GM19025 (cell line): ENCODE results near the gene PTPRN2.
"Not testable (repeated sequence)": the region's sequence is repeated elsewhere in the genome, so short reads cannot be mapped to it uniquely, and the experiment has no call there.

ENCODE experiments used
- ATAC-seq: cut with Tn5 transposase; IDR thresholded peaks from one replicate; pipeline ENCODE4 v1.9.1; 2021; ENCODE audit warnings: mild to moderate bottlenecking, low read depth, moderate library complexity; ENCODE audit not compliant: unreplicated experiment

The PTPRN2 gene

DNA sequence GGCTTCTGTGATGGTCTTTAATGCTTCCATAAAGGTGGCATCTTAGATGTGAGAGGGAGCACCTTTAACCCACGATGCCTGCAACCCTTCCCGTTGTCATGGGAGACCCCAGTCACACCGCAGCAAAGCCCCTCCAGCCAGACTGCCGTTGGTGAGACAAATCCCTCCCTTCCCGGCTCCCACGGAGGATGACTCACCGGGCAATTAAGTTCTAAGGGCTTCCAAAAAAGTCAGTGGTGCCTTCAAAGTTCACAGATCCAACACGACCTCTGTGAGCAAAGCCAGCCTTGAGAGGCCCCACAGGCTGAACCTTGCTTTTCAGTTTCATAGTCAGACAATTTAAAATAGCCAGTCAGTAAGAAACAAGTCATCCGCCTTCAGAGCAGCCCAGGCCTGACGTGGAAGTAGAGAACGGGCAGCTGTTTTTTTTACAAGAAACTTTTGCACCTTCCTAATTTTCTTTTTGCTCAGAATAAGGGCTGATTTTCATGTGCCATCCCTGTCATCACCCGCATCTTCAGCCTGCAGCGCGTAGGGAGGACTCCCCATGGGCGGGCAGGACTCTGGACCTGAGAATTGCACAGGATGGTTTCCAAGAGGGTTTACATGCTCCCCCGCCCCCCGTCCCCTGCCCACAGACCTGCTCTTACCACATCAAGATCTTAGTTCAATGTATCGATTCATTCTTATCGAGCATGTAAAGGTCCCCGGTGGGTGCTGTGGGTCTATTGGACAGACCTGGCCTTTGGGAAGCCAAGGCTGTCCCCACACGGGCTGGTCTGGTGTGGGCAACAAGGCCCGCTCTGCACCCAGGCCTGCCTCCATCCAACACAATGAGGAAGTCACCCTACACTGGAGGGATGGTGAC, 916.9 kb downstream of the PTPRN2 start:
- no peak for ATAC-seq

DNA sequence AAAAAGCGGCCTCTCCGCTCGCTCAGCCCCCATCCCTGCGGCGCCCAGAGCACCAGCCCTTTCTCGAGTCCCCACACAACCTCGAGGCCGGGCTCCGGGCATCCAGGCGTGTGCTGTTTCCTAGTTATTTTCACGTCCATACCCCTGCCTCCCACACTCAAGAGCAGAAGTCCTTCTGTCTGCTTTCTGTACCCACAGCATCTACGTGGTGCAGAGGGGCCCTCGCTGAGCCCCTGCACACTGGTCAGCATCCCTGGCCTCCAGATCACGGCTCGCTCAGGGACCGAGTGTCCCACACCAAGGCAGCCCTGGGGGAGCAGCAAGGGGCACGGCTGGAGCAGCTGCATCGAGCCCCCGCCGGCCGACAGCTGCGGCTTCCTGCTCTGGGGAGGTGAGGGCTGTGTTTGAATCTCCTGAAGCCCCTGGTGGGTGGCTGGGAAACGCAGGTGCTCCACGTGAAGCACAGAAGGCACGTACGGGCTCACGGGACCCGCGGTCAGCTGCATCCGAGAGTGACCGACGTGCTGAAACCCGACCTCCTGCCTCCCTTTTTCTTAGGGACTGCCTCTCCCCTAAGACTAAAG, 917.8 kb downstream of the PTPRN2 start:
- ATAC-seq = no peak

DNA sequence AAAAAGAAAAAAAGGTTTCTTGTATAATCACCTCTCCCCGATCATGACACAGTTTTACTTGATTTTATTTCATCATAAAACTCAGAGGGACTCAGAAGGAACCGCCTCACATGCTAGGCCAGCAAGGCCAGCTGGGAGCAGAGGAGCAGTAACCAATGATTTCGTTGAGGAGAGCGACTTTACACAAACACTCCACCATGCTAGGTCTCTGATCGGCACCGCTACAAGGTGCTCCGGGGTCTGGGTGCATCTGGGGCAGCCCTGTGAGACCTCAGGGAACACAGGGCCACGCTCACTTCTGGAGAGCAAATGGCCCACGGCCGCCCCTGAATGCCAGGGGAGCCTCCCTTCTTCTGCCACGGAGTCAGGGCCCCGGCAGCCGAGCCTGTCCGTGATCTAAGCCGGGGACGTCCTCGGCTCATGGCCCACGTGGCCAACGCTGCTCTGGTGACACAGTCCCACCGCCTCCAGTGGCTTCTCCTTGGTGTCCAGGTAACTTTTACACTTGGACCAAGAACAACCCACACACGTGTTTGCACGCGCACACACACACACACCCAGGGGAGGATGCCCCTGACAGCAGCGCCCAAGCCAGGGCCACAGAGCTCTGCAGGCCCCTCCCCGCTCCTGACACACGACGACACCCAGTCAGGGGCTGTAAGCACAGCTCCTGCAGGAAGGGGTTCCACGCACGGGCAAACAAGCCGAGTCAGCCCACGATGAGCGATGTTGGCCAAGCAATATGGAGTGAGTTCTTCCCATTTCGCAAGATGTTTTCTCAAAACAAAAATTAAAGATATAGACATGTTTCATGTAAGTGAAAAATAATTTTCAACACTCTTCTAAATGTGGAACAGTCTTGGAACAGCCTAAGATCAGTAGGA, 918.5 kb downstream of the PTPRN2 start:
- ATAC-seq = no peak

DNA sequence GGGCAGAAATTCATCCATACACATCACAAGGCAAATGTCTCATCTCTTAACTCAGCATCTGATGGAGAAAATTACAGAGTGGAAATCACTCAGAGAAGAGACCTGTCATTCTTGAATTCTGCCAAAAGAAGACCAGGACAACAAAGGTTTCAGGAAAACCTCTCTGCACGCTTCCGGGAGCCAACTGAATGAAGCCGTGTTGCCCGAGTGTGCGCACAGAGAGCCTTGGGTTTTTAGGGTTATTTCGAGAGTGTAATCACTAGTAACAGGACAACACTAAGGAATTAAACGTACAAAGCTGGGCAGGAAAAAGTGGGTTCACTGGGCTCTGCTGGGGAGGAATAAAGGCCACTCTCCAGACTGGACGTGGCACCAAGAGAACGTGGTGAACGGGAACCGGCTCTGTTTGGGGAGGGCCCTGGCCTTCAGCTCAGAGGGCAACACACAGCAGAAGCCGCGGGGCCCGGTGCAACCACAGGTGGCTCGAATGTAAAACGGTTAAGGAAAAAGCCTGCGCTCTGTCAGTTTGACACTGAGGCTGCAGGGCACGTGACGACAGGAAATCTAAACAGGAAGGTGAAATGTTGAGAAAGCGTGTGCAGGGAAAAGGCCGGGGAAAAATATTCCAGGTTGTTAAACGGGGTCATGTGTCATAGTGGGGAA, 919.3 kb downstream of the PTPRN2 start:
- ATAC-seq = no peak

DNA sequence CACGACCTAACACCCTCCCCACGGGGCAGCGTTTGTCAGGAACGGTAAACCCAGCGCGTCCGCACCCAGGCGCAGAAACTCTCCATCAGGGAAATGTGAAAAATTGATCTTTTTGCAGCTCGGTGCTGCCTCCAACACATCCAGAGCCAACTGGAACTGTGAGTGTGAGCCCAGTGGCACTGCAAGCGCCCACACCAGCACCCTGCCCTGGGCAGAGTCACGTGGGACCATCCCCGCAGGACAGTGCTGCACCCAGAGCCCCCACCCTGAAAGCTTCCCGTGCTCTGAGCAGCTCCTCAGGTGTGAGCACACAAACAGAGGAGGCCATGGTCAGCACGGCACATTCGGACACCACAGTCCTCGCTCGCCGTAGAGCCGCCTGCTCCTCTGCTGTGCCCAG, 919.9 kb downstream of the PTPRN2 start:
- ATAC-seq = no peak

DNA sequence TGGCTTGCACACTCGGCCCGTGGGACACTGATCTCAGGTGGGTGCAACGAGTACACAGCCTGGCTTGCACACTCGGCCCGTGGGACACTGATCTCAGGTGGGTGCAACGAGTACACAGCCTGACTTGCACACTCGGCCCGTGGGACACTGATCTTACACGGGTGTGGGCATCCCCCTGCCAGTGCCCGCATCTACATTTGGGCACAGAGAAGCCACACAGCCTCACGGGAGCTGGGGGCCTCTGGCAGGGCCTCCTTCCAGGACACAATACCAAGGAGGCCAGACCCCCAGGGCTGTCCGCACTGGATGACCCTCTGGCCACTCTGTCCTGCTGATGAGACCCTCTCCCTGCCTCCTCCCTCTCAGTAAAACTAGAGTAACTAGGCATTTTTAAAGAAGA, 920.4 kb downstream of the PTPRN2 start:
- ATAC-seq = no peak

DNA sequence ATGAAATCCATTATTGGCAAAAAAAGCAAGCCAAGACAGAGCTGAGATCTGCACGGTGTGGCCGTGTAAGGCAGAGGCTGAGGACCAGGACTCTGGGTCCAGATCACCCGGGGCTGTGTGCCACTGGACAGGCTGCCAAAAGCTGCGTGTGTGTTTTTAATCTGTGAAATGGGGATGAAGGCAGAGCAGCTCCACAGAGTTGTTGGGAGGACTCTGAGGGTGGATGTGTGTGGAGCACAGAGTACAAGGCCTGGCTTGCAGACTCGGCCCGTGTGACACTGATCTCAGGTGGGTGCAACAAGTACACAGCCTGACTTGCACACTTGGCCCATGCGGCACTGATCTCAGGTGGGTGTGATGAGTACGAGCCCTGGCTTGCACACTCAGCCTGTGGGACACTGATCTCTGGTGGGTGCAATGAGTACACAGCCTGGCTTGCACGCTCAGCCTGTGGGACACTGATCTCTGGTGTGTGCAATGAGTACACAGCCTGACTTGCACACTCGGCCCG, 921.0 kb downstream of the PTPRN2 start:
- no peak for ATAC-seq

DNA sequence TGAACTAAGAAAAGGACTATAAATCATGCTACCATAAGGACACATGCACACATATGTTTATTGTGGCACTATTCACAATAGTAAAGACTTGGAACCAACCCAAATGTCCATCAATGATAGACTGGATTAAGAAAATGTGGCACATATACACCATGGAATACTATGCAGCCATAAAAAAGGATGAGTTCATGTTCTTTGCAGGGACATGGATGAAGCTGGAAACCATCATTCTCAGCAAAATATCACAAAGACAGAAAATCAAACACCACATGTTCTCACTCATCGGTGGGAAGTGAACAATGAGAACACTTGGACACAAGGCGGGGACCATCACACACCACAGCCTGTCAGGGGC, 922.0 kb downstream of the PTPRN2 start:
- not testable (repeated sequence) for ATAC-seq

DNA sequence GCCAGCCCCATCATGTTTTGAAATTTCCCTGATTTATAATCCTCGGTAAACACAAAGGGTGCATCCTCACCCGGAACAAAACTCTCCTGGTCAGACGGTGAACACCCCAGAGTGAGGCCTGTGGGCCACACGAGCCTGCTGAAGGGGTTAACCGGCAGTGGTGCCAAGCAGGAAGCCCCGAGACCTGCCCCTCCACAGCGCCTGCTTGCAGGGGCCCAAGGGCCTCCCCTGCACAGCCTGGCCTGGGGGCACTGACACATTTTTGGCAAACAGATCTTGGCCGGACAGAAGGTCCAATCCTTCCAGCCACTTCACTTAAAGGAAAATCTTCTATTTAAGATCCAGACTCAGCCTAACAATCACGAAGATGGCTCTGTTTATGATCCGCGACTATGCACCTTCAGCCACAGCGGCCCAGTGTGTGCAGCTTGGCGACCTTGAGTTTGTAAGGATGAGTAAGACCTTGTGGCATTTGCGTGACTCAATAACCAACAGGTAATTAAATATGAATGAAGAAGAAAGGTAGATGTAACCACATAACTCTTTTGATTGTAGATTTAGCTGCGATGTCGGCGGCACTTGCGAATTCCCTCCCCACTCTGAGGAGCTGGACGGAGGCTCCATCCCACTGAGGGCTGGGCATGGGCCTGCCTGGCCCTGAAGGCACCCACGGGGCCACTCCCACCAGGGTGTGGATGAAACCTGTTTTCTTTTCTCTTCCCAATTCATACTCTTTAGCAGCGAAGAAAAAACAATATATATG, 922.6 kb downstream of the PTPRN2 start:
- ATAC-seq = no peak

DNA sequence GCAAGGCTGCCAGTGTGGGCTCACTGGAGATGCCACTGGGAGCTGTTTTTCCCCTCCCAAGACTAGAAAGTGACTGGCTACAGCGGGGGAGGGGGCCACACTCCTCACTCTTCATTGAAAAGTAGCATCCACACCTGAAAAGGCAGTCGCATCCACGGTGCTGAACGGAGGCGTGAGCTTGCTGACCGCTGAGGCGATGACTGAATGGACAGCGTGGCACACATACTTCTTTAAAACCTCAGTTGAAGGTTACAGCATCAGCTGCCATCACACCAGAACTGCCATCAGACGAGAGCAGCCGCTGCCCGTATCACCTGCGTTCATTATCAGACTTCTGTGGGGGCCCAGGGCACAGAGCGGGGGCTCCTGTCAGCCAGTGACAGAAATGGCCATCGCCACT, 923.6 kb downstream of the PTPRN2 start:
- ATAC-seq = no peak

DNA sequence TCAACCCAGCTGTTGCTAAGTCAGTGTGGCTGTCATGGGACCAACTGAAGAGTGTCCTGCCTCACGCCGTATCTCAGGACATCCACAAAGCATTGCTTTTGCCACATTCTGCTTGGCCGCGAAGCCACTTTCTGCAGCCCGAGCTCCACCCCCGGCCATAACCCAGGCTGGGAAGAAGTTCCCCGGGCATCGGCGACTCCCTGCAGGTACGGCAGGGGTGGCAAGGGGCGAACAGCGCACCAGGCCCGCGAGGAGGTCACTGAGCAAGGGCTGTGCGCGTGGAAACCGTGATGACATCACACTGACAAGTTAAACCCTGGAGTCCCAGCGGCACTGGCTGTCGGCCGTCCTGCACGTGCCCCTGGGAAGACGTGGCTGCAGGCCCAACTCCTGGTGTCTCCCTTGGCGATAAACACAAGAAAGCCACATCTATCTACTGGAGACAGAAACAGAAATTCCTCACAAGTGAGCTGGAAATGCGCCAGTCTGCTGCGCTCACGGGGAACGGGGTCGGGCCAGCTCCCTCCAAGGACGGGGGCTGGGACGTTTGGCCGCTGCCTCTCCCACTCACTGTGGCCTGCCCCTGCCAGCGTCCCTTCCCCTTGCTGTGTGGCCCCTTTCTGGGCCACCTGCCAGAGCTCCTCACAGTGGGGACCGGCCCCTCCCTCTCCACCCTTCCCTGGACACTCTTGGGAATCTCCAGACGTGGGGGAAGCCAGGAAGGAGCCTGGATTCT, 924.5 kb downstream of the PTPRN2 start:
- ATAC-seq = no peak

DNA sequence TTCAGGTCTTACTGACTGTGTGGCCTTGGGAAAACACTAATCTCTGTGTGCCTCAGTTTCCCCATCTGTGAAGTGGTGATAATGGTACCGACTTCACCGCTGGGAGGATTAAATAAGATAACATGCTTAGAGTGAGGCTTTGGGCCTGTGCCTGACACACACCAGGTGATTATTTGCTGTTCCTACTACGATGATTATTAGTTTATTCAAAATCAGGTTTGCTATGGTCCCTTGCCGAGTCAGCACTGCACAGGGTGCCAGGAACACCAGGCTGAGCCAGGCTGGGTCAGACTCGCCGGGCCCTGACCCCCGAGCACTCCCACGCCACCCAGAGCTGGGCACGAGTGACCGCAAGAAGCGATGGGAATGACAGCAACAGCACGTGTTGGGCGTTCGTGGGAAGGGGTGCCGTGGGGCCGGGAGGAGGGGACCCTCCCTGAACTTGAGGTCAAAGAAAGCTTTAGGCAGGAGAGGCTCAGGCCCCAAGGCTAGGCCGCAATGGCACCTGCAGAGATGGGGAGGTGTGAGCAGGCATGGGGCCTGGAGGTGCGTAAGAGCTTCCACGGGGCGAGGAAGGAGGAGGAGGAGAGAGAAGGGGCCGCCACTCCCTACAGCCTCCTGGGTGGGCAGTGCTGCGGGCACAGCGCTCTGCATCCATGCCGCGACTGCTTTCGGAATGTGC, 925.4 kb downstream of the PTPRN2 start:
- ATAC-seq = no peak

DNA sequence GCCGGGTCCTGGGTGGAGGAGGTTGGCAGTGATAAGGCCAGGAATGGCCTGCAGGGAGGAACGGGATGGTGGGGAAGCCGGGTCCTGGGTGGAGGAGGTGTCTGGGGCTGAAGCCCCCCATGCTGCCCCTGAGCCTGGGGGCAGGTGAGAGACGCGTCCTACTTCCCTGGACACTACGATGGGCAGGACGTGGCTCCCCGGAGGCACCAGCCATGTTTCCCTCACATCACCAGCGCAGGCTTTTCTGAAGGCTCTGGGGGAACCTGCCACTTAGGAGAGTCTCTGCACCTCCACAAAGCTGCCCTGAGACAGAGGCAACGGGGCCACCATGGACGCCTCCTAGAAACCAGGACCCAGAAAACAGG, 926.0 kb downstream of the PTPRN2 start:
- ATAC-seq = no peak

DNA sequence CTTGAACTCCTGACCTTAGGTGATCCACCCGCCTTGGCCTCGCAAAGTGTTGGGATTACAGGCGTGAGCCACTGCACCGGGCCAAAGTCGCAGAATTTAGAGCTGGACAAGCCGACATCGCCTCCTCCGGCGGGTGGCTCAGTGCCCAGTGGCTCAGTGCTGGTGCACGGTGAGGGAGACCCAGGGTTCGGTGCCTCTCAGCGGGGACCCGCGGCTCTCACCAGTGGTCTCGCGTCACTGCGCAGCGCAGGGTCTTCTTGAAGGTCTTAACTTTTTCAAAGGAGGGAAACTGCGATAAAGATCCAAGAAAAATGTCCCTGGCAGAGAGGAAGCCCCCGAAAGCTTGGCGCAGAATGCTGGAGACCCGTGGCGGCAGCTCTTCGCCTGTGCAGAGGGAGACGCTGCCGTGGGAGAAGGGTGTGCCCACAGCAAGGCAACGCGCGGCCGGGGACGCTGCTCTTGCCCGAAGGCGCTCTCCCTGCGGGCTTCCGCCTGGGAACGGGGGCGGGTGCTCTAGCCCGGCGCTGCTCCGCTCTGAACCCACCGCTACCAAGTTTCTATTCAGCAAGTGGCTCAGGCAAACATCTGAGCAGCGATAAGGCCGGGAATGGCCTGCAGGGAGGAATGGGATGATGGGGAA, 926.5 kb downstream of the PTPRN2 start:
- ATAC-seq = no peak

DNA sequence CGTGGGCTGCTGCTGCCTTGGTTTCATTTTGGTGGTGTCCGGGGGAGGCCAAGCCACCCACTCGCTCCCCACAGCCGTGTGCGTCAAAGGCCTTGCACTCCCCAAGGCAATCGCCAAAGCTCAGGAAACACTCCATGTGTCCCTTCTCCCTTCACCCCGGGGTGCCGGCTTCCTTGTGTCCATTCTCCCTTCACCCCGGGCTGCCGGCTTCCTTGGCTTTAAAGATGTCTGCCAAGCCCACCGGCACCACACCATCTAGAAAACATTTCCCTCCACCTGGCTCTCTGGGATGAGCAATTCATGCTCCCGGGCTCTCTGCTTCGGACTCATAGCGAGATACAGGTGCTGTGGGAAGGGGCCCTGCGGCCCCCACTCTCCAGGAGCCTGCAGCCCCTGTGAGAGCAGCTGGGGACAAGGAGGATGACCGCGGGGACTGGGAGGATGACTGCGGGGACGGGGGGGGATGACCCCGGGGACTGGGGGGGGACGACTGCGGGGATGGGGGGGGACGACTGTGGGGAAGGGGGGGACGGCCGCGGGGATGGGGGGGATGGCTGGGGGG, 928.7 kb downstream of the PTPRN2 start:
- ATAC-seq = no peak

DNA sequence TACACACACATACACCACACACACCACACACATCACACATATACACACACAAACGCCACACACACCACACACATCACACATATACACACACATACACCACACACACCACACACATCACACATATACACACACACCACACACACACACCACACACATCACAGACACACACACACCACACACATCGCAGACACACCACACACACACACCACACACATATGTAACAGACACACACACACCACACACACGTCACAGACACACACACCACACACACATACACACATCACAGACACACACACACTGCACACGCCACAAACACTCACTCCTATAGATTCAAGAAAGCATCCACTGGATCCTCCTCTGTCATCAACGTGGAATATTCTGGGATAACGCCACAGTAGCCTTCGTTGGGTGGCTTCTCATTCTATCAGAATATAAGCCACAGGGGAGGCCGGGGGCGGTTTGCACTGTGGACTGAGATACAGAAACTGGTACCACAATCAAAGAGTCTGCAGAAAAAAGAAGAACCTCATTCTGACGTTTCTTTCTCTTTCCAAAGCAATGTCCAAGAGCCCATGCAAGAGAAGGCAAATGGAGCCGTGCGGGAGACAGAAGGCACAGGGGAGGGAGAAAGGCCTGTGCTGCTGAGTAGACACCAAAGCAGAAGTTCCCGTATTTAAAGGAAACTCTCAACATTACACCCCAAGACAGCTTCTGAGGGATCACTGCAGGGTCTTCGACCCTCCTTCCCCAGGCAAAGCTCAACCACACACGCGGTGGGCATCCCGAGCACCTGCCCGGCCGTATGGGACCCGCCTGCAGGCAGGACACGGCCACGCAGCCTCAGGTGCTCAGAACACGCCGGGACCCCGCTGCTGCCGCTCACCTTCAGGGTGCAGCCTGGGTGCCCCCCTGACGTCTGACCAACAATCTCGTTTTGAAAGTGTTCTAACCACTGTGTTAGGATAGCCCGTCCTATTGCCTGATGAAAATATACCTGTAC, 929.6 kb downstream of the PTPRN2 start:
- no peak for ATAC-seq
